H1 (cell line): ENCODE data around the gene C1QL3. TPM values are rescaled to one million over a fixed set of nuclear protein-coding genes. Genes with fewer than 3 reads are reported as not detected.
A peak's percentile ranks its signal among the peaks of the same experiment; 100 is the strongest.

Experiments used
- CTCF ChIA-PET: fragments of 300-600 bp; sonication (Branson Sonifier 250); formaldehyde crosslinking; loops from one replicate; lab custom pipeline; 2021; ENCODE audit not compliant: partially characterized antibody; lab: Charles Lee
- POLR2A ChIA-PET: fragments of 300-600 bp; sonication (Branson Sonifier 250); formaldehyde crosslinking; loops from one replicate; lab custom pipeline; 2021; ENCODE audit warnings: inconsistent platforms; ENCODE audit not compliant: partially characterized antibody; lab: Charles Lee
- DNase-seq, 2 experiments: peaks; one replicate each; pipeline versions ENCODE4 v3.0.0 to v3.0.0-alpha.2; 2010 to 2022; ENCODE audit warnings: low spot score in 2 of 2, low read depth in 1 of 2, mixed read lengths in 1 of 2
- FAIRE-seq: peaks from 2 replicates; lab custom pipeline; 2011; peaks lifted over from hg19 to GRCh38; lab: Jason Lieb, UNC
- H2AFZ ChIP-seq: 2 replicates; pipeline ENCODE4 v1.8.1; 2012; ENCODE audit warnings: low read length, inconsistent platforms
- H2AK5ac ChIP-seq: 2 replicates; pipeline ENCODE4 v1.6.1; 2013; ENCODE audit warnings: low read depth, low read length
- H2BK120ac ChIP-seq: replicated peaks from 2 replicates; pipeline ENCODE3; 2013; ENCODE audit warnings: low read depth, low read length, inconsistent platforms
- H2BK12ac ChIP-seq: 2 replicates; pipeline ENCODE4 v1.6.1; 2013; ENCODE audit warnings: low read depth, low read length
- H2BK15ac ChIP-seq: 2 replicates; pipeline ENCODE4 v1.6.1; 2013; ENCODE audit warnings: low read length
- H2BK20ac ChIP-seq: 2 replicates; pipeline ENCODE4 v1.6.1; 2013; ENCODE audit warnings: low read length
- H2BK5ac ChIP-seq: 2 replicates; pipeline ENCODE4 v1.6.1; 2013; ENCODE audit warnings: low read depth, low read length
- H3K14ac ChIP-seq: 2 replicates; pipeline ENCODE4 v1.6.1; 2013; ENCODE audit warnings: inconsistent platforms; ENCODE audit not compliant: insufficient read length
- H3K18ac ChIP-seq: 2 replicates; pipeline ENCODE4 v1.6.1; 2013; ENCODE audit warnings: low read length; ENCODE audit errors: extremely low read depth
- H3K23ac ChIP-seq: 2 replicates; pipeline ENCODE4 v1.6.1; 2013; ENCODE audit warnings: inconsistent platforms; ENCODE audit not compliant: insufficient read length
- H3K23me2 ChIP-seq: 2 replicates; pipeline ENCODE4 v1.6.1; 2013; ENCODE audit warnings: low read depth, low read length
- H3K27ac ChIP-seq: 2 replicates; pipeline ENCODE4 v1.6.1; 2011; ENCODE audit warnings: low read depth, low read length, inconsistent platforms
- H3K27me3 ChIP-seq, 4 experiments: replicated peaks in 1 of 4; 1 replicate in 1 of 4; 2 replicates in 3 of 4; pipeline versions ENCODE4 v1.6.1 to v1.8.1; 2011 to 2013; ENCODE audit warnings: low read length in 3 of 4, mild to moderate bottlenecking in 3 of 4, inconsistent platforms in 2 of 4, mixed read lengths in 2 of 4, moderate library complexity in 1 of 4; ENCODE audit not compliant: control insufficient read depth in 3 of 4, insufficient read depth in 3 of 4; ENCODE audit errors: extremely low read depth in 1 of 4
- H3K36me3 ChIP-seq, 4 experiments: 2 replicates each; pipeline versions ENCODE4 v1.6.1 to v1.8.1; 2011 to 2013; ENCODE audit warnings: mild to moderate bottlenecking in 4 of 4, low read length in 3 of 4, moderate library complexity in 2 of 4, control low read depth in 1 of 4, inconsistent platforms in 1 of 4; ENCODE audit not compliant: insufficient read depth in 4 of 4, control insufficient read depth in 2 of 4
- H3K4ac ChIP-seq: replicated peaks from 2 replicates; pipeline ENCODE3; 2013; ENCODE audit warnings: low read length, low read depth, mixed read lengths, inconsistent platforms; ENCODE audit not compliant: insufficient read length
- H3K4me1 ChIP-seq, 4 experiments: replicated peaks in 1 of 4; 1 replicate in 1 of 4; 2 replicates in 3 of 4; pipeline versions ENCODE4 v1.6.1 to v1.8.1; 2011 to 2013; ENCODE audit warnings: low read length in 3 of 4, inconsistent platforms in 2 of 4, mixed read lengths in 1 of 4; ENCODE audit not compliant: insufficient read depth in 4 of 4, control insufficient read depth in 3 of 4
- H3K4me2 ChIP-seq, 2 experiments: 2 replicates each; pipeline versions ENCODE4 v1.6.1 to v1.8.1; 2011 to 2013; ENCODE audit warnings: low read depth in 2 of 2, low read length in 2 of 2, control low read depth in 1 of 2, inconsistent platforms in 1 of 2, mild to moderate bottlenecking in 1 of 2; ENCODE audit not compliant: insufficient read depth in 1 of 2
- H3K4me3 ChIP-seq, 4 experiments: fragments of 200-600, 300-600 bp in 1 of 4; sonication (generic), shearing (Covaris generic), sonication (Bioruptor Twin) in 1 of 4; 2 replicates each; pipeline versions ENCODE4 v1.5.1 to v1.8.1; 2011 to 2016; ENCODE audit warnings: low read length in 4 of 4, low read depth in 3 of 4, control low read depth in 2 of 4, inconsistent platforms in 2 of 4, mild to moderate bottlenecking in 2 of 4, mixed read lengths in 1 of 4, moderate library complexity in 1 of 4; ENCODE audit not compliant: insufficient read depth in 2 of 4; ENCODE audit errors: extremely low read depth in 1 of 4
- H3K56ac ChIP-seq: replicated peaks from 2 replicates; pipeline ENCODE3; 2013; ENCODE audit warnings: low read depth, mild to moderate bottlenecking, mixed read lengths, low read length, inconsistent platforms; ENCODE audit not compliant: insufficient read length
- H3K79me1 ChIP-seq: 2 replicates; pipeline ENCODE4 v1.6.1; 2013; ENCODE audit warnings: low read depth, low read length, control low read depth
- H3K79me2 ChIP-seq, 2 experiments: 2 replicates each; pipeline versions ENCODE4 v1.6.1 to v1.8.1; 2012 to 2013; ENCODE audit warnings: low read length in 2 of 2, mild to moderate bottlenecking in 2 of 2, inconsistent platforms in 1 of 2; ENCODE audit not compliant: insufficient read depth in 2 of 2, control insufficient read depth in 1 of 2
- H3K9ac ChIP-seq, 4 experiments: replicated peaks in 1 of 4; 1 replicate in 1 of 4; 2 replicates in 3 of 4; pipeline versions ENCODE4 v1.6.1 to v1.8.1; 2011 to 2013; ENCODE audit warnings: low read depth in 3 of 4, low read length in 3 of 4, control low read depth in 2 of 4, mild to moderate bottlenecking in 2 of 4, moderate library complexity in 2 of 4, inconsistent platforms in 1 of 4; ENCODE audit errors: extremely low read depth in 1 of 4
- H3K9me3 ChIP-seq, 2 experiments: 2 replicates each; pipeline versions ENCODE4 v1.6.1 to v1.8.1; 2012 to 2013; ENCODE audit warnings: mild to moderate bottlenecking in 2 of 2, moderate library complexity in 2 of 2, control low read depth in 1 of 2, inconsistent platforms in 1 of 2, low read depth in 1 of 2, low read length in 1 of 2, mixed read lengths in 1 of 2; ENCODE audit not compliant: insufficient read depth in 2 of 2
- H4K20me1 ChIP-seq, 2 experiments: replicated peaks in 1 of 2; 2 replicates each; pipeline versions ENCODE3 to v1.8.1; 2011 to 2013; ENCODE audit warnings: inconsistent platforms in 2 of 2, low read length in 2 of 2, mild to moderate bottlenecking in 1 of 2; ENCODE audit not compliant: insufficient read depth in 2 of 2, control insufficient read depth in 1 of 2
- H4K5ac ChIP-seq: 2 replicates; pipeline ENCODE4 v1.6.1; 2013; ENCODE audit warnings: low read length, low read depth, mixed read lengths, inconsistent platforms; ENCODE audit not compliant: insufficient read length
- H4K8ac ChIP-seq: 2 replicates; pipeline ENCODE4 v1.8.0; 2013; ENCODE audit warnings: mild to moderate bottlenecking, moderate library complexity, low read length, inconsistent platforms; ENCODE audit not compliant: insufficient read depth; ENCODE audit errors: extremely low read depth
- H4K91ac ChIP-seq: replicated peaks from 2 replicates; pipeline ENCODE3; 2013; ENCODE audit warnings: low read length, mixed read lengths, inconsistent platforms; ENCODE audit not compliant: insufficient read length
- CREB1 ChIP-seq: IDR thresholded peaks from 2 replicates; pipeline ENCODE4 v1.6.1; 2012; ENCODE audit warnings: inconsistent platforms
- CTCF ChIP-seq, 3 experiments: IDR thresholded peaks; 1 replicate in 2 of 3; 2 replicates in 1 of 3; pipeline versions ENCODE4 v1.5.1 to v1.6.1; 2011; ENCODE audit warnings: low read length in 3 of 3, mild to moderate bottlenecking in 3 of 3, inconsistent platforms in 2 of 3, low read depth in 1 of 3, moderate library complexity in 1 of 3; ENCODE audit not compliant: insufficient read depth in 1 of 3; ENCODE audit errors: control extremely low read depth in 1 of 3
- KDM4A ChIP-seq: IDR thresholded peaks from one replicate; pipeline ENCODE4 v1.7.1; 2012; ENCODE audit warnings: low read depth, mild to moderate bottlenecking, moderate library complexity, low read length, inconsistent platforms; ENCODE audit not compliant: severe bottlenecking
- RAD21 ChIP-seq, 2 experiments: IDR thresholded peaks in 1 of 2; conservative IDR thresholded peaks in 1 of 2; 2 replicates each; pipeline ENCODE4 v1.6.1; 2011; ENCODE audit warnings: low read depth in 2 of 2, low read length in 2 of 2, improper control_type of control experiment in 1 of 2, inconsistent platforms in 1 of 2, mild to moderate bottlenecking in 1 of 2, moderate library complexity in 1 of 2
- RBBP5 ChIP-seq: IDR thresholded peaks from 2 replicates; pipeline ENCODE4 v1.7.1; 2012; ENCODE audit warnings: low read depth, mild to moderate bottlenecking, inconsistent platforms, low read length, moderate library complexity, borderline replicate concordance
- RNF2 ChIP-seq: fragments of 200-900, 300-1000 bp; sonication (generic); IDR thresholded peaks from 2 replicates; pipeline ENCODE4 v1.7.1; 2016; ENCODE audit warnings: borderline replicate concordance, low read depth, mild to moderate bottlenecking, antibody characterized with exemption, low read length; ENCODE audit not compliant: poor library complexity, severe bottlenecking; ENCODE audit errors: missing control alignments
- WGBS, 2 experiments: shearing (Covaris generic) in 1 of 2; methylation state at CpG; one replicate each; pipeline versions ENCODE4 v1.1.6 to v1.1.7; 2013 to 2015; ENCODE audit warnings: low lambda C conversion rate in 2 of 2, mixed read lengths in 2 of 2, inconsistent platforms in 1 of 2, low coverage in 1 of 2, missing lambda C conversion rate in 1 of 2; ENCODE audit not compliant: insufficient replicate concordance in 2 of 2, insufficient coverage in 1 of 2, insufficient read length in 1 of 2; ENCODE audit errors: extremely low coverage in 1 of 2, missing lambda C conversion rate in 1 of 2; 5-methylcytosine and 5-hydroxymethylcytosine counted together
- polyA plus RNA-seq, 7 experiments: library from polyadenylated mRNA; depleted of rRNA in 3 of 7; stranded (reverse) in 5 of 7; unstranded in 2 of 7; fragments of >200 nt in 5 of 7; fragments of 200-250 nt in 2 of 7; gene quantifications; 1 replicate in 5 of 7; 2 replicates in 1 of 7; 4 replicates in 1 of 7; pipeline versions ENCODE4 v1.2.1 to v1.2.3, GENCODE V29; 2011 to 2013; ENCODE audit warnings: missing spikeins in 2 of 7, mixed read lengths in 2 of 7
- total RNA-seq: library from RNA; stranded (reverse); fragmentation: NEBNext Ultra II Directional; extraction: Animal tissue kit (Norgen Biotek cat#: 25700); gene quantifications from 2 replicates; pipeline ENCODE4 v1.2.1, GENCODE V29; 2021

Gene C1QL3
- total and polyA plus RNA-seq, 2 of the 8 experiments (the other 6 are each of a cell fraction or from before 2014, with no cell fraction given): 1.0 to 1.8 TPM

DNA sequence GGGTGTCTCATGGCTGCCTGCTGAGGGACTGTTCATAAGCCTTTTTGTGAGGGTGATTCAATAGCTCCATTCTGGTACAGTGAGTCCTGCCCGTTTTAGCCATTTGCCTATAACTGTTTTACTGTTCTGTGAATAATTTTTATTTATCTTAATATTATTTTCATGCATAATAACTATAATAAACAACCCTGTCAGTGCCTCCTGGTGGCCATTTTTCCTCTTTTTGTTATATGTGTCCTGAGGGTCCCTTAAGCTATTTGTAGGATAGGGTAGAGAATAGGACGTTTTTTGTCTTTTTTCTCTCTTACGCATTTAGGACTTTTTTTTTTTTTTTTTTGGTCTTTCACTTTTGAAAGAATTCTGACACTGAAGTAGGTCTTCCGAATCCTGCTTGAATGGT lies 2.9 kb downstream of the C1QL3 start:
- Histone ChIP-seq H3K56ac (no peak overlapping the region), H2BK20ac (no peak overlapping the region), H3K4me1 (peaks cover 4 to 14% (median 6%) of the 10 kb centered on the region in 4 experiments), H3K36me3 (no peaks in the 10 kb centered on the region), H3K27ac (no peak overlapping the region), H2AK5ac (no peak overlapping the region), H3K4ac (no peak overlapping the region), H3K9me3 (no peaks in the 10 kb centered on the region), H4K91ac (no peak overlapping the region), H3K79me1 (no peaks in the 10 kb centered on the region), H4K5ac (no peak overlapping the region), H3K18ac (no peak overlapping the region), H4K8ac (no peak overlapping the region), H2BK120ac (no peak overlapping the region), H3K27me3 (peaks cover 14 to 44% (median 33%) of the 10 kb centered on the region in 4 experiments), H2AFZ (no peak overlapping the region), H3K23me2 (peaks cover 7% of the 10 kb centered on the region; the same call in 1 of the 2 replicates), H2BK15ac (no peak overlapping the region), H4K20me1 (peaks cover 0 to 3% of the 10 kb centered on the region in 2 experiments), H3K14ac (no peak overlapping the region), H2BK12ac (no peak overlapping the region), H3K4me3 (peak overlapping the region in 1 of 4 experiments; percentile 72; a peak in 2 of 8 replicates), H3K79me2 (no peaks in the 10 kb centered on the region), H3K4me2 (peak overlapping the region; percentile 92 to 93; a peak in 3 of 4 replicates), H3K23ac (no peak overlapping the region), H2BK5ac (no peak overlapping the region), H3K9ac (no peak overlapping the region)
- CTCF ChIA-PET: interaction anchor here (0.6 to 2.0 kb wide), 17 partner anchors 9 to 616 kb away, joined by 3 to 11 read pairs (median 3); no protein-coding TSS in a partner anchor
- 49% methylated on average over 4 of the region's 4 CpGs; no CpG with 5 or more reads in 1 of the 2 experiments for WGBS, 2 experiments
- peak in 1 of 2 experiments; percentile 19; a peak in 1 of 4 replicates for TF ChIP-seq RAD21 (IDR thresholded peaks at IDR 0.05 in 1 of 2, conservative IDR thresholded peaks at IDR 0.05 in 1 of 2; ENCODE audit: low read depth in 2 of 2, low read length in 2 of 2)
- TF ChIP-seq RBBP5: no peak
- TF ChIP-seq KDM4A: no peak
- no peak for TF ChIP-seq RNF2
- TF ChIP-seq CTCF (IDR thresholded peaks at IDR 0.05; ENCODE audit: control extremely low read depth in 1 of 3, insufficient read depth in 1 of 3, low read depth in 1 of 3, low read length in 3 of 3): peak in 1 of 3 experiments; percentile 19; a peak in 1 of 4 replicates
- no peak for TF ChIP-seq CREB1
- POLR2A ChIA-PET: interaction anchor here (1.5 kb wide), 1 partner anchor 617 kb away, joined by 3 read pairs; no protein-coding TSS in a partner anchor
- DNase-seq: no peak
- FAIRE-seq: no peak
